HG03139 (cell line): ENCODE results near the gene HPCAL1.

Experiments
- ATAC-seq: cut with Tn5 transposase; IDR thresholded peaks from one replicate; pipeline ENCODE4 v1.9.1; 2021; ENCODE audit not compliant: unreplicated experiment

The HPCAL1 gene

DNA sequence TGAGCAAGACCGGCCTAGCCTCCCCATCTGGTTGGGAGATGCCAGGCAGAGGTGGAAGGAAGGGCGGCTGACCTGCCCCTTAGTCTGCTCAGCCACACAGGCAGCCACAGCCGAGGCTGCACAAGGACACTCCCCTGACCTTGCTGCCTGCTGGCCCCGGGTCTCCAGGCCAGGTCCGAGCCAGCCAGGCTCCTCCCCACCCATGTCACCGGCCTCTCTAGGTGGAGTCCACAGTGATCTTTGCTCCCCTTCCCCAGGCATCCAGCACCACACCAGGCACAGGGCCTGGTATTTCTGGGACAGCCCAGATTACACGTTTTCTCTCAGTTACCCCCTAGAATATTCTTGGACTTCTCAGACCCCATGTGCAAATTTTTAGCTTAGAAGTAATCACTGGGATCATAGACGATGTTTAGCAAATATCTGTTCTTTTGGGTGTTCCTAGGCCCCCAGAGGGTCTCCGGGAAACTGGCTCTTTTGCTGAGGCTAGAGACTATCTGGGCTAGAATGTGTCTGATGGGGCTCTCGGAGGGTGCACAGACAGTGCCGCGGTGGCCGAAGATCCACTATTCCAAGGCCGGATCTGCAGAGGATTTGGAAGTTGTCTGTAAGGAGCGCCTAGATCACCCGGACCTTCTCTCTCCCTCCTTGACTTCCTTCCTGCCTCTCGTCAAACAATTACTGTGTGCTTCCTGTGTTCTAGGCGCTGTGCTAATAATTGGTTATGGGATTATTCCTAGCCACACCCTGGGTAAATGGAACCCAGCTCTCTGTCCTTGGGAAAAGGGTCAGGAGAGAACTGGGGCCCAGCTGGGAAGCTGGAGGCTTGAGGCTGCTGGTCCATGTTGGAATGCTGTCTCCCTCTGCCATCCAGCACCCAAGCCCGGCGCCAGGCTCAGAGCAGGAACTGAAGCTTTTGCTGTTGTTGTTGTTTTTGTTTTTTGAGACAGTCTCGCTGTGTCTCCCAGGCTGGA lies 98.6 kb downstream of the HPCAL1 start:
- no peak for ATAC-seq

DNA sequence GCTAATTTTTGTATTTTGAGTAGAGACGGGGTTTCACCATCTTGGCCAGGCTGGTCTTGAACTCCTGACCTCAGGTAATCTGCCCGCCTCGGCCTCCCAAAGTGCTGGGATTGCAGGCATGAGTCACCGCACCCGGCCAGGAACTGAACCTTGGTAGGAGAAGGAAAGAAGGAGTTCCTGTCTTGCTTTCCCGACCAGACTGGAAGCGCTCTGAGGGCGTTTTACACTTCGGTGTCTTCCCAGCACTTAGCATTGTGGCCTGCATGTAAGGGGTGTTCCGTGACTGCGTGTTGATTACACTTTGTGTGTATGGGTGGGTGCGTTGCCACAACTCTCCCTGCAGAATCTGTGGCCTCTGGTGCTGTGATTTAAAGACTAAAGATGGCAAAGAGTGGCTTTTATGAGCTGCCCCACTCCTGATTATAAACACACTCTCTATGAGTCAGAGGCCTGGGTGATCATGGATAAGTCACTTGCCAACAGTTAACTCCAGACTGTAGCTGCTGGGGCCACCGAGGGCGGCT lies 99.4 kb downstream of the HPCAL1 start:
- ATAC-seq = no peak

DNA sequence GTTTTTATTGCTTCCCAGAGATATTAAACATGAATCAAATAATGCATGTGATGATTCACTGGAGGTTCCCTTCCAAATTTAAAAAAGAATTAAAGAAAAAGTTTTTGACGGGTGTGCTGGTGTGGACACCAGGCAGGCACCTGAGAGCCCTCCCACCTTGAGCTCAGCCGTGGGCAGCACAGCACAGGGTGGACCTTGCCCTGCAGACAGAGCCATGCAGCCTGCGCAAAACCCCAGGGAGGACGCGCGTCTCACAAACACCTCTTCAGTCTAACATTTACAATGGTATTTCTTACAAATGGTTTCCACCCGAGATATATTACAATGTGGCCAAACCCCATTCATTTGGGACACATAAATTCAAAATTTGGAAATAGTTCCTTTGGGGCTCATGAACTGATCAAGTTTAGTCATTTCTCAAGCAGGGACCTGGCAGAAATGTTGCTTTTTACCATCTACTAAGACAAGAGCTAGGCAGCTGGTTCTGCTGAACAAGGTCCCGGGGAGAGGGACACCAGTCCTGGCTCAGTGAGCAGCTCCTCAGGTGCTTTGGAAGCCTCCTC lies 100.0 kb downstream of the HPCAL1 start:
- no peak for ATAC-seq

DNA sequence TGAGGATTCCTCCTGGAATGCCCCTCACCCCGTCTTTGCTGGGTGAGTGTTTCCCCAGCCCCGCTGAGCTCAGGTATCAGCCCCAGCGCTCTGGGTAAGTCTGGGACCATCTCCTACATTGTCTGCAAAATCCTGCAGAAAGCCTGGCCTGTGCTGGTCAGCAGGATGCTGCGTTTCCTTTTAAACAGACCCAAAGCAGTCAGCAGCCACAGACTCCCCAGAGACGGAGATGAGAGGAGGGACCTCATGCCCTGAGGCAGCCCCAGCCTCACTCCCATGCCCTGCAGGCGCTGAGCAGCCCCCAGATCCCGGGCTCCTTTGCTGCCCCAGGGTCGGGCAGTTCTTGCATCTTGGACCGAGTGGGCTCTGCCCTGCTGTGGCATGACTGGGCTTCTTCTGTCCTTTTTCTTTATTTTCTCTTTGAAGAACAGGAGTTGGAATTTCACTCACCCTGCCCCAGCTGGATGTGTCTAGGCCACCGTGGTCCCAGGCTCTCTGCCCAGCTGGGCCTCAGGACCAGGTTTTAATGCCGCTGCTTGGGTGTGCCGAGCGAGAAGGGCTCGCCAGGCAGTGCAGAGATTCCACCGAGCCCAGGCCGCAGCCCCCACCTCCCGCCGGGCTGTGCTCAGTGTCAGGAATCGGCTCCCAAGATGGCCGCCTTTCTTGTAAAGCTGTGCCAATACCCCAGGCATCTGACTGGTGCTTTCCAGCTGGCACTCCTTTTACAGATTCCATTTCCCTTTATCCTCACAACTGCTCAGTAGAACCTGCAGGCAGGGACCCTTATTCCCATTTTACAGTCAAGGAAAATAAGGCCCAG lies 101.8 kb downstream of the HPCAL1 start:
- ATAC-seq = no peak

DNA sequence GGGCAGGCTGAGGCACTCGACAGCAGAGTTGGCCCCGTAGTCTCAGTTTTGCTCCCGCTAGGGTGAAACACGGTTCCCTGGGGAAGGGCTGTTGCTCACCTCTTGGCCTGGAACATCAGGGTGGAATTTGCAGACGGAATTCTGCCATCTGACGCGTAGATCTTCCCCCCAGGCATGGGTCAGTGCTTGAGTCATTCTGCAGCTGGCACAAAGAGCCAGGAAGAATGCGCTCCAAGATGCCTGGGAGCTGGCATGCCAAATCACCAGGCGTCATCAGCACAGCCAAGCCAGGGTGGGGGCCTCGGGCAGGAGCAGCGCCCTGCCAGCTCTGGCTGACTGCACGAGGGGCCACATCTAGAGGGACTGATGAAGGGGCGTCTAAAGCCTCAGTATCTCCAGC lies 102.7 kb downstream of the HPCAL1 start:
- no peak for ATAC-seq

DNA sequence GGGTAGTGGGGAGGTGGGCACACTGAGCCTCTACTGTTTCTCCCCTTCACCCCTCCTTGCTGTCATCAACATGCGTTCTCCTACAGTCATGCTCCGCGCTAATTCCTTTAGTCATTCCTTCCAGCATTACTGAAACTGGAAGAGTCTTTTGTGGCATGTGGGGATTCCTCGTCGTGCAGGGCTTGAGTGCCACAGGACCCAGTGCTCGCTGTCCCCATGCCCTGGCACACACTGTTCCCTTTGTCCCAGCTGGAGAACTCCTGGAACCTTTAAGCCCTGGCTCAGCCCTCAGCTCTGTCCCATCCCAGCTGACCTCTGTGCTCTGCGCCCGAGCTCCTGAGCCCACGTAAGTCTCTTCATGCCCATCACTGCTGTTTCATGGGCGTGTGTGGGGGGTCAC lies 103.3 kb downstream of the HPCAL1 start:
- no peak for ATAC-seq

DNA sequence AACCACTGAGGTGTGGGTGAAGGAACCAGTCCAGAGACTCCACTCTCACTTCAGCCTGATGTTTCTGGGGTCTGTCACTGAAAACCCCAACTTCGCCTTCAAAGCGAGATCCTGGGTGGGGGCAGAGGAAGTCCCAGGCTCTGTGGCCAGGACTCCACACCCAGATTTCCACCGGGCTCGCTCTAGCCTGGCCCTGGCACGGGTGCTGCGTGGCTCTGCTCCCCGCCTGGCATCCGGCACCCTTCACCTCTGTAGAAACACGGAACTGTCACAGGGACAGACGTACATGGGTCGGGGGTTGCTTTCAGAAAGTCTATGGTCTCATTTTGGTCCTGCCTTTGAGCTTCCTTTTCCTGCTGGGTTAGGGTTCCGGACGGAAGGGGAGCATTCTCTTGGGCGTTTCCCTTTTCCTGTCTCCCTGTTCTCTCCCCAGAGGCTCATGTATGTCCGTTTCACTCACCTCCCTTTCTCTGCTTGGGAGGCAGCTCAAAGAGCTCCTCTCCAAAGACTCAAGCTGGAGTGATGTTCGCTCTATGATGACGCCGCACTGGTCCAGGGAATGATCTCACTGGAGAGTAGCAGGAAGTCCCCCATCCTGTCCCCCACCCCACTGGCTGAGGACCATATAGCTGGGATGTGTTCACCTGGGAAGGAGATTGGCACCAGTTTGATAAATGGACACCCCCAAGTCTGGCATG lies 103.9 kb downstream of the HPCAL1 start:
- no peak for ATAC-seq

DNA sequence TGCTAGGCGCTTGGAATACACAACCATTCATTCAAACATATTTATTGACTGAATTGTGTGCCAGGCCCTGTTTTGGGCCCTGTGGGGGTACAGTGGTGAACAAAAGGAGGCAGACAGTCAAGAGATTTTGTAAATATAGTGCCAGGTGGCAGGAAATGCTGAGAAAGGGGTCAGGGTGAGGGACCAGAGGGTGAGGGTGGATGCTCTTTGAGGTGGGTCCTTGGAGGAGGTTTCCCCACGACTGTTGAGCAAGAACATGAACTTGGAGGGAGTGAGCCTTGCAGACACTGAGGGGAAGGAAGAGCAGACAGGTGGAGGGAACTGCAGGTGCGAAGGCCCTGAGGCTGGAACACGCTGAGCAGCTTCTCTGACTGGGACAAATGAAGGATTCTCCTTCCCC lies 104.7 kb downstream of the HPCAL1 start:
- no peak for ATAC-seq

DNA sequence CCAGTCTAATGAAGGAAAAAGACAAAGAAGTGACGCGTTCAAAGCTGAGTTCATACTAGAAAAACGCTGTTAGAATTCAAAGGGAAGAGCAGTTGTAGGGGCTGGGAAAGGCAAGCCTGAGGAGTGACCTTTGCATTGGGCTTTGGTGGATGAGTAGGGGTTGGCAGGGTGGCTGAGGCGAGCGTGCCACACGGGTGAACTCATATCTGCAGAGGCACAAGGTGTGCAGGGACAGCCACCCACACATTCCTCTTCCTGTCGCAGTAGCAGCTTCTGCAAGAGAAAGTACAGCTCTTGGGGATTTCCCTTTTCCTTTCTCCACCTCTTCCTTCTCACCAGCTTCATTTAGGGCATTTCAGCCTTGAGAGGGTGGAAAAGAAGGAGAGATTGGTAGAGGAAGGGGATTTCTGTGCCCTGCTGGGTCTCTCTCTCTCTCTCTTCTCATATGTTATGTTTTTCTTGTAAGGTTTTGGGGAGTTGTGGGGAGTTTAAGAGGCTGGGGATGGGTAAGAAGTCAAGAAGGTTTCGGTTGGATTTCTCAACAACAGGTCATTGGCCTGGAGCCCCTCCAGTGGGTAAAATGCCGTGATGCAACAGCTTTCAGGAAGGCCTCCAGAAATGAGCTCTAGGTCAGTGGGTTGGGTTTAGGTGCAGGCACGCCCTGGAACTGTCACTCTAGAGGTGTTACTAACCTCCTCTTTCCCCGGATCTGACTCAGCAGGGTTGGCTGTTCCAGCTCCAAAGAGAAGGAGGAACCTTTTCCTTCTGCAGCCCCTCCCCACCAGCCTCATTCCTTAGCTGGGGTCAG lies 105.3 kb downstream of the HPCAL1 start:
- ATAC-seq = peak; percentile 34

DNA sequence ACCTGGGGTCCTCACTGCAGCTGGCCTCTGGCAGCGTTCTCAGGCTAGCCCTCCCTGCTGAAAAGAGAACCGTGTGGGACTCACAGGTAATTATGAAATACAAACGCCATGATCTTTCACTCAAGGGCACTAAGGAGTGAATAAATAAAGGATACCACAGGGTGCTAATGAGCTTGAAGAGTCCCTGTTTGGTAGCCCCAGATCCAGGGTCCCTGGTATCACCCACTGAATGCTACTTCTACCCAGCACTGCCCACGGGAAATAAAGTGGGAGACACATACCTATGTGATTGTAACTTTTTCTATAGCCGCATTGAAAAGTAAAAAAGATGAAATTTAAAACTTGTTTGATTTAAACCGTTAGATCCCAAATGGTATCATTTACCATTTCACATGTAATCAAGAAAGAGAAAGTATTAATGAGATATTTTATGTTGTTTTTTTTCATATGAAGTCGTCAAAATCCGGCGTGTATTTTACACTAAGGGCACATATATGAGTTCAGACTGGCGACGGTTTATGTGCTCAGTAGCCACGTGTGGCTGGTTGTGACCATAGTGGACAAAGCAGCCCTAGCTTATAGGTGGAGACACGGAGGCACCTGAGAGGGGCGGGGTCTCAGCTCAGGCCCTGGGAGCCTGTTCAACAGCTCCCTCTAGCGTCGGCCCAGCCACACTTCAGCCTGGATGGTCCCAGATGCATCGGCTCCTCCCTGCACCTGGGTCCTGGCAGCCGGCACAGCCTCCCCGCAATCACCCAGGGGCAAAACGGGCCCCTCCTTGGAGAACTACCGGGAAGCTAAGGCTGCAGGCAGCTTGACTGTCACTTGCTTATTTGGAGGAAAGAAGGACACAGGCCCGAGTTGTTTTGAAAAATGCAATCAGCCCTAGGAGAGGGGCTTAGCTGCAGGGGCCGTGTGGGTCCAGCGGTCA lies 106.2 kb downstream of the HPCAL1 start:
- ATAC-seq = peak; percentile 56

DNA sequence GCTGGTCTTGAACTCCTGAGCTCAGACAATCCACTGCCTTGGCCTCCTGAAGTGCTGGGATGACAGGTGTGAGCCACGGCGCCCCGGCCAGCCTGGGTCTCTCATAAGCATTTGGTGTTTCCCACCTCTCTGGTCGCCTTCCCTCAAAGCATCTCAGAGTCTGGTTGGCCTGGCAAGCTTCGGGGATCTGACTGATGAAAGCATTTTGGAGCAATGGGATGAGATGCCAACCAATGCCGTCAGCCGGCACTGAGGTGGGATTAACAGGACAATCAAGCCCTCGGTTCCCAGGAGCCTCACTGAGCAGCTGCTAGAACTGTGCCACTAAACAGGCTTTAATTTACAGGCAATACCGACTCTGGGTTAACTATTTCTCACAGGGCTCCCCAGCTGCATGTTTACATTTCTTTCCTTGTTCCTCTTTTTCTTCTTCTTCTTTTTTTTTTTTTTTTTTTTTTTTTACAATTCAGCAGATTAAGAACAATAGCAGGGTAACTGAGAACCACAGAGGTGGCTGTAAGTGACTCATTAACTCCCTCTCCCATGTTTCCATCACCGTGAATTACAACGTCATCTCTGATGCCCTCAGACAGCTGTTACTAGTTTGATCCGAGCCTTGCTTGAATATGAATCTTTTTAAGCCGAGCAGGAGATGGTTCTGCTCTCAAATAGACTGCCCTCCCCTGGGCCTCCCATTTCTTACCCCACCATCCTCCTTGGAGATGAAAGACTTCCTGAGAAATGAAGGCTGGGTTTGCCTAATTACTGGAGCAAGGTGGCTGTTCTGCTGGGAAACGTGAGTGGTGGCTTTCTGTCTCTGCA lies 107.5 kb downstream of the HPCAL1 start:
- ATAC-seq = peak; percentile 45

DNA sequence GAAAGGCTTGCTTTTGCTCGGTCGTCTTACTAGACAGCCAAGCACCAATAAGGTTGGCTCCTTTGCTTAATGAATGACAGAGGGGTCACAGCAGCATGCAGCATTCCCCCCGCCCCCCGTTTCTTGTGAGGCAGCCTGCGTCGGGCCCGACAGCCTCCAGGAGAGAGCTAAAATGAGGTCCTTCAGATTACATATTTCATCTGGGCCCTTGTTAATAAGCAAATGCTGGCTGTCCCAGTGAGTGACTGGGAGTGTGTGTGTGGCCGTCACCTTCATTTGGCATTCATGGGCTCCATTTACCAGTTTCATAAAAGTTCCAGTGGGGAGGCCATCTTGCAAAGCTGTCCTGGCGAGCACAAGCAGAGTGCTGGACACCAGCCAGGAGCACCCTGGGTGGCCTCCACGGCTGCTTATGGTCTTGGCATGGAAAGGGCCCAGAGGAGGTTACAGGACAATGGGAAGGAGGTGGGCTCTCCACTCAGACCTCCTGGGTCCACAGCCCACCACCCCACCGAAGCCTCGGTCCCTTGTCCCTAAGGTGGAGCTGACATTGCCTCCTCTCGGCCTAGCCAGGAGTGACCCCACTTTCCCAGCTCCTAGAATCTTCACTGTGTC lies 108.2 kb downstream of the HPCAL1 start:
- no peak for ATAC-seq

DNA sequence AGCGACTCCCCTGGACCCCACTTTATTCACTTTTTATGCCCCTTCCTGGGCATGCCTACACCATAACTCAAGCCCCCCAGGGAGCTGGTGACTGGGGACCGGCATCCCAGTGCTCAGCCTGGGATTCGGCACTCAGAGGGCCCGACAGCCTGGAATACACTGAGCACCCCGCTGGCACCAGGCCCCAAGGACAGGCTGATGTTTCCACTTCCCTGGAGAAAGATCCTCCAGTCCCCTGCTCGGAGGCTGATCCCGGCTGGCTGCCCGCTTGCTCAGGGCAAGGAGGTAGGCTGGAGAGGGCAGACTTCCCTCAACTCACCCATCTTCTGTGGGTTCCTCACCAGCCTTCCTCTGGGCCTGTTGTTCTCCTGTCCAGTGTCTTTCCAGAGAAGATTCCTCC lies 108.9 kb downstream of the HPCAL1 start:
- no peak for ATAC-seq

DNA sequence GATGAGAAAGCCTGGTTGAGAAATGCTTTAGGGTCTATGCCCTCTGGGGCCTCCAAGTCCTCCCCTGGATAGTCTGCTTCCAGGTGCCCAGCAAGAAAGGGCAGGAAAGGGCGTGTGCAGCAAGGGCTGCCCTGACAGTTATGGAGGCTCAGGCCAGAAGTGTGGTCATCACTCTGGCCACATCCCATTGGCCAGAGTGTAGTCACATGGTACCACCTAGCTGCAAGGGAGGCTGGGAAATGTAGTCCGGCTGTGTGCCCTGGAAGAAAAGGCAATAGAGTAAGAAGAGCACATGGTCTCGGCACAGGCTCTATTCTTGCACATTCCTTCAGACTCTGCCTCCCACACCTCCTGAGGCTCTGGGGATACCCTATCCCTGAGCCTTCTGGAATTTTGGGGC lies 109.7 kb downstream of the HPCAL1 start:
- no peak for ATAC-seq

DNA sequence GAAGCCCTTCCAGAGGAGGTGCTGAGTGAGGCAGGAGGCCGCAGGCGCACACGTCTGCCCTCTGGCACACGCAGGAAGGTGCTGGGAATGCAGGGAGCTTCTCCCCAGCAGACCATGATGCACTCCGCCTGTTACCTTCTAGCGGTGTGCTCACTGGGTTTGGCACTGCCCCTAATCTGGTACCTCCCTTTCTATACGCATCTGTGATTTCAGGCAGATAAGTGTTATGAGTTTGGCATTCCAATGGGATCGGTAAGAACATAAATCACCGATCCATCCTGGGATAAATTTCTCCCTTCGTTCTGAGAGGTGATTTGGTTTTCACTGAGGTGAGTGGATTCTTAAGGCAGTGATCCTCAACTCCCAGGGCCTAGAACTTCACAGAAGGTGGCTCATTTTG lies 110.8 kb downstream of the HPCAL1 start:
- ATAC-seq = no peak

DNA sequence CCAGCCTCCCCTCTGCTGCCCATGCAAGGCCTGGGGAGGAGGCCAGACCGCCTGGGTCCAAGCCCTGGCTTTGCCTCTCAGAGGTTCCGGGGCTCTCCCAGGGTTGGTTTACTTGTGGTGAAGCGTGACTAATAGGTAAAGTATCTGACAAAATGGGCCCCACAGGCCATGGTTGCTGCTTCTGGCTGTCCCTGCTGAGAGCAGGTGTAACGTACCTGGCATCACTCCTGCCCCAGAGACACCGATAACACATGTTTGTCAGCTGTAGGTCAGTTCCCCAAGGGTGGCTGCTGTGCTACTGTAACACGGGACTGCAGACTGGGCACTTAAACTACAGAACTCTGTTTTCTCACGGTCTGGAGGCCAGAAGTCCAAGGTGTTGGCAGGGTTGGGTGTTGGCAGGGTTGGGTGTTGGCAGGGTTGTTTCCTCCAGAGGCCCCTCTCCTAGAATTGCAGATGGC lies 111.3 kb downstream of the HPCAL1 start:
- ATAC-seq = no peak

DNA sequence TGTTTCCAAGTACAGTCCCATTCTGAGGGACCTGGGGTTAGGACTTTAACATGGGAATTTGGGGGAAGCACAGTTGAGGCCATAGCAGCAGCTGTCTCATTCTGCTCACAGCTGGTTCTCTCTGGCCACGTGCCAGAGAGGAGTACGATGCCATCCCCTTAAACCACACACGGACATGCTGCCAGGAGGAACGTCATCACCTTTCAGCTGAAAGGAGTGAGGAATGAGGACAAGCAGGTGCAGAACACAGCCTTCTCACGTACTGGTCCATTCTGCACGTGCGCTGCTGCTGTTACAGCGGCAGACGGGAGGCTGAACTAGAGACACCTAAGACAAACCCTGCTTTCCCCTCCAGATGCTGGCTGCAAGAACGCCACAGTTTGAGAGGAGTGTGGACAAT lies 111.9 kb downstream of the HPCAL1 start:
- no peak for ATAC-seq

DNA sequence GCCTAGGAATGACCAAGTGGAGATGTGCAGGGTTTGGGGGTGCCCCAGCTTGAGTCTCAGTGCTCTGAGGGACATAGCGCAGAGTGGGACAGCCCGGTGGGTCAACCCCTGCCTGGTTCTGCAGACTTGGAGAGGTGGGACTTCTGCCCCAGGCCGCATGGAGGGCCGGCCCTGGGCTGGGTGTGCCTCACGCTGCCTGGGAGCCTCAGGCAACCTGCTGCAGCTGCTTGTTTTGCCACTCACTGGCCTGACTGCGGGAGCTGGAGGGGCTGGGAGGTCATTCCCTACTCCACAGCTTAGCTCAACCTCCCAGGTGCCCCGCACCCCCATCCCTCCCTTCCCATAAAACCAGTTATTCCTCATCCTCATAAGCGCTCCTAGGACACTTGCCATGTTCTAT lies 112.3 kb downstream of the HPCAL1 start:
- no peak for ATAC-seq
